Endodermal cell (in vitro differentiated cells): ENCODE results near the gene CCDC70. TPM values are rescaled to one million over a fixed set of nuclear protein-coding genes. Genes with fewer than 3 reads are reported as not detected.

Experiments
- DNase-seq: peaks from one replicate; pipeline ENCODE4 v3.0.0-alpha.2; 2017
- H3K27ac ChIP-seq: 2 replicates; pipeline ENCODE4 v1.5.1; 2013; ENCODE audit warnings: mild to moderate bottlenecking, low read depth, low read length, moderate library complexity
- H3K27me3 ChIP-seq: 2 replicates; pipeline ENCODE4 v1.6.1; 2013; ENCODE audit warnings: mild to moderate bottlenecking, low read length, moderate library complexity; ENCODE audit not compliant: insufficient read depth, control insufficient read depth, poor library complexity, severe bottlenecking
- H3K36me3 ChIP-seq: 2 replicates; pipeline ENCODE4 v1.7.0; 2013; ENCODE audit warnings: mild to moderate bottlenecking, low read length, moderate library complexity; ENCODE audit not compliant: control insufficient read depth, insufficient read depth
- H3K4me1 ChIP-seq: one replicate; pipeline ENCODE4 v1.7.0; 2013; ENCODE audit warnings: low read length; ENCODE audit not compliant: control insufficient read depth, insufficient read depth
- H3K4me3 ChIP-seq: 2 replicates; pipeline ENCODE4 v1.5.1; 2013; ENCODE audit warnings: mild to moderate bottlenecking, low read length, moderate library complexity
- H3K9ac ChIP-seq: 2 replicates; pipeline ENCODE4 v1.6.1; 2013; ENCODE audit warnings: mild to moderate bottlenecking, low read length, moderate library complexity; ENCODE audit not compliant: poor library complexity, severe bottlenecking; ENCODE audit errors: extremely low read depth
- H3K9me3 ChIP-seq: 2 replicates; pipeline ENCODE4 v1.6.1; 2013; ENCODE audit warnings: mild to moderate bottlenecking, low read length, moderate library complexity; ENCODE audit not compliant: control insufficient read depth
- H3K27ac Mint-ChIP-seq: 2 replicates; pipeline ENCODE4 v1.8.0; 2020; ENCODE audit warnings: mixed read lengths
- H3K27me3 Mint-ChIP-seq: 2 replicates; pipeline ENCODE4 v1.8.0; 2021; ENCODE audit warnings: mild to moderate bottlenecking, mixed read lengths; ENCODE audit not compliant: insufficient read depth
- H3K36me3 Mint-ChIP-seq: 2 replicates; pipeline ENCODE4 v1.8.0; 2020; ENCODE audit warnings: low read depth, mixed read lengths
- H3K4me1 Mint-ChIP-seq: 2 replicates; pipeline ENCODE4 v1.8.0; 2020; ENCODE audit warnings: mixed read lengths
- H3K4me3 Mint-ChIP-seq: 2 replicates; pipeline ENCODE4 v1.8.0; 2020; ENCODE audit warnings: mild to moderate bottlenecking, moderate library complexity, mixed read lengths
- H3K9me3 Mint-ChIP-seq: 2 replicates; pipeline ENCODE4 v1.8.0; 2020; ENCODE audit warnings: mild to moderate bottlenecking, mixed read lengths
- CTCF ChIP-seq: fragments of 200-600 bp; sonication (generic); conservative IDR thresholded peaks from 2 replicates; pipeline ENCODE4 v1.5.0; 2021; ENCODE audit warnings: antibody characterized with exemption, mild to moderate bottlenecking
- WGBS, 2 experiments: methylation state at CpG; one replicate each; pipeline versions ENCODE4 v1.1.5 to v1.1.7; 2013; ENCODE audit warnings: missing lambda C conversion rate in 2 of 2, mixed read lengths in 1 of 2; ENCODE audit not compliant: insufficient coverage in 1 of 2, insufficient read length in 1 of 2; 5-methylcytosine and 5-hydroxymethylcytosine counted together
- total RNA-seq, 2 donors: library from RNA; stranded (reverse); fragmentation: NEBNext Ultra II Directional in 1 of 2; extraction: Animal tissue kit (Norgen Biotek cat#: 25700) in 1 of 2; gene quantifications; 2 replicates in 1 of 2; 3 replicates in 1 of 2; pipeline ENCODE4 v1.2.1, GENCODE V29; 2021

Gene CCDC70
- total RNA-seq, 2 donors from 2014 or later: not detected

DNA sequence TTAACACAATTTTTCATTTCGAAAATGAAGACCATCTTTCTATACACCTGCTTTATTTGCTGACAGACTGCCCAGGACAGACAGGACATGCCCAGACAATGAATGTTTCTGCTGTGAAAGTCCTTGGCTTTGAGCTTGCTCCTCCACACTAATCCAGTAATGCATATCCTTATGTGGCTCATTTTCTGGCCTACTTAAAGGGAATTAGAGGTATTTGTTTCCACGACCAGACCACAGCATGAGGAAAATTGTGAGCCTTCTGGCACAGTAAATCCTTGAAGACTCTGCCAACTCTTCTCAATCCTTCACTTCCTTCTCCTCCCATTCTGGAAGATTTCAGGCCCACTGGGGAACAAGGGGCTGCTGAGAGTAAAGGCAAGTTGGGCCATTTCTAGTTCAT lies 25.7 kb downstream of the CCDC70 start:
- H3K4me1 ChIP-seq: no peaks in the 10 kb centered on the region
- H3K27ac Mint-ChIP-seq: no peak overlapping the region
- 87% methylated on average over 2 of the region's 2 CpGs; no CpG with 5 or more reads in 1 of the 2 experiments for whole genome bisulfite sequencing, 2 experiments

GRCh38 chr13:51892657-51893056 lies 30.9 kb downstream of the CCDC70 start:
- Histone ChIP-seq H3K9ac (no peak overlapping the region), H3K36me3 (no peaks in the 10 kb centered on the region), H3K4me1 (no peaks in the 10 kb centered on the region), H3K9me3 (no peaks in the 10 kb centered on the region), H3K27ac (no peak overlapping the region), H3K4me3 (no peak overlapping the region), H3K27me3 (no peaks in the 10 kb centered on the region)
- DNase-seq: no peak
- no peak for TF ChIP-seq CTCF
- peaks cover 2% of the 10 kb centered on the region for H3K9me3 Mint-ChIP-seq
- H3K27me3 Mint-ChIP-seq: no peaks in the 10 kb centered on the region
- H3K27ac Mint-ChIP-seq: no peak overlapping the region
- H3K4me1 Mint-ChIP-seq: peaks cover 12% of the 10 kb centered on the region
- H3K36me3 Mint-ChIP-seq: no peaks in the 10 kb centered on the region
- H3K4me3 Mint-ChIP-seq: no peak overlapping the region
- WGBS, 2 experiments: 70 to 79% methylated on average over 3 of the region's 3 CpGs

More for the DNA sequence above, 25.7 kb downstream of the CCDC70 start:
- DNase-seq: no peak
- Mint-ChIP-seq H3K9me3 (peaks cover 2% of the 10 kb centered on the region), H3K4me3 (no peak overlapping the region), H3K36me3 (no peaks in the 10 kb centered on the region), H3K27me3 (no peaks in the 10 kb centered on the region), H3K4me1 (peaks cover 4% of the 10 kb centered on the region)
- Histone ChIP-seq H3K27ac (no peak overlapping the region), H3K27me3 (no peaks in the 10 kb centered on the region), H3K9ac (no peak overlapping the region), H3K9me3 (peaks cover 4% of the 10 kb centered on the region), H3K36me3 (no peaks in the 10 kb centered on the region), H3K4me3 (no peak overlapping the region)
- TF ChIP-seq CTCF: no peak

- H3K9me3 Mint-ChIP-seq: peaks cover 2% of the 10 kb centered on the region
- Histone ChIP-seq H3K27me3 (no peaks in the 10 kb centered on the region), H3K9ac (no peak overlapping the region), H3K4me1 (no peaks in the 10 kb centered on the region), H3K4me3 (no peak overlapping the region), H3K9me3 (no peaks in the 10 kb centered on the region), H3K36me3 (no peaks in the 10 kb centered on the region), H3K27ac (no peak overlapping the region)
- H3K4me3 Mint-ChIP-seq: no peak overlapping the region
- no peak for TF ChIP-seq CTCF
- DNase-seq: peak; percentile 65
- H3K4me1 Mint-ChIP-seq: peaks cover 12% of the 10 kb centered on the region
- no peaks in the 10 kb centered on the region for H3K27me3 Mint-ChIP-seq
- H3K27ac Mint-ChIP-seq: no peak overlapping the region
- no peaks in the 10 kb centered on the region for H3K36me3 Mint-ChIP-seq
- WGBS, 2 experiments: 91 to 92% methylated on average over 4 of the region's 4 CpGs
These were observed 32.5 kb downstream of the CCDC70 start for GRCh38 chr13:51894239-51894638.
